HCT116 (cell line): ENCODE results near the gene BCL7A. TPM values are rescaled to one million over a fixed set of nuclear protein-coding genes. Genes with fewer than 3 reads are reported as not detected.

Source experiments
- ATAC-seq: fragments of 200-7000 bp; cut with Tn5 transposase; 2 replicates; pipeline ENCODE4 v1.9.1; 2020; ENCODE audit warnings: mild to moderate bottlenecking, moderate library complexity
- BruUV-seq: library from RNA; stranded (reverse); fragments of 400-500 nt; replicated peaks from 2 replicates; lab custom pipeline; 2021; lab: Mats Ljungman, UMichigan
- CTCF ChIA-PET: fragments of 300-600 bp; sonication (Branson Sonifier 250); formaldehyde crosslinking; loops from one replicate; lab custom pipeline; 2021; ENCODE audit warnings: antibody characterized with exemption; lab: Charles Lee
- POLR2A ChIA-PET: fragments of 300-600, 350-600 bp; sonication (Branson Sonifier 250); formaldehyde crosslinking; loops from one replicate; lab custom pipeline; 2021; ENCODE audit warnings: antibody characterized with exemption; lab: Charles Lee
- RAD21 ChIA-PET, 2 experiments: fragments of 300-600 bp; sonication (Branson Sonifier 250); formaldehyde crosslinking; loops; one replicate each; lab custom pipeline; 2023; ENCODE audit warnings: low total read pairs in 2 of 2; ENCODE audit not compliant: uncharacterized antibody in 2 of 2, unreplicated experiment in 2 of 2, low non-redundant PET in 1 of 2; lab: Charles Lee
- DNase-seq: peaks from one replicate; pipeline ENCODE4 v3.0.0-alpha.2; 2010; ENCODE audit warnings: low read depth, low spot score
- H2AFZ ChIP-seq: fragments of 200-600 bp; shearing (Covaris generic), sonication (generic); 2 replicates; pipeline ENCODE4 v1.6.1; 2017; ENCODE audit warnings: low read depth, mixed run types, mixed read lengths, antibody characterized with exemption, low read length; ENCODE audit not compliant: poor library complexity, severe bottlenecking
- H3K27ac ChIP-seq: 2 replicates; pipeline ENCODE4 v1.5.1; 2012; ENCODE audit warnings: low read depth, low read length
- H3K27me3 ChIP-seq: fragments of 200-600 bp; sonication (generic); 2 replicates; pipeline ENCODE4 v1.6.1; 2016; ENCODE audit warnings: mixed run types, low read length, mixed read lengths; ENCODE audit not compliant: insufficient read depth
- H3K36me3 ChIP-seq, 2 experiments: fragments of 200-500 bp in 1 of 2; fragments of 200-600 bp in 1 of 2; sonication (Bioruptor generic) in 1 of 2; sonication (generic) in 1 of 2; 2 replicates each; pipeline versions ENCODE4 v1.5.1 to v1.6.1; 2014 to 2016; ENCODE audit warnings: low read length in 2 of 2, inconsistent platforms in 1 of 2, mixed read lengths in 1 of 2, mixed run types in 1 of 2; ENCODE audit not compliant: insufficient read depth in 2 of 2, control insufficient read depth in 1 of 2
- H3K4me1 ChIP-seq, 2 experiments: fragments of 200-600 bp in 1 of 2; sonication (generic) in 1 of 2; 2 replicates each; pipeline versions ENCODE4 v1.5.1 to v1.6.1; 2012 to 2017; ENCODE audit warnings: low read length in 2 of 2, inconsistent platforms in 1 of 2, mild to moderate bottlenecking in 1 of 2, mixed read lengths in 1 of 2, mixed run types in 1 of 2, moderate library complexity in 1 of 2; ENCODE audit not compliant: insufficient read depth in 2 of 2, control insufficient read depth in 1 of 2
- H3K4me2 ChIP-seq: fragments of 200-600 bp; sonication (generic); 2 replicates; pipeline ENCODE4 v1.6.1; 2017; ENCODE audit warnings: mixed run types, low read length, mixed read lengths
- H3K4me3 ChIP-seq, 2 experiments: fragments of 200-600 bp in 1 of 2; sonication (generic) in 1 of 2; replicated peaks in 1 of 2; 2 replicates each; pipeline ENCODE4 v1.5.1; 2011 to 2016; ENCODE audit warnings: low read length in 2 of 2, control low read depth in 1 of 2, low read depth in 1 of 2, mild to moderate bottlenecking in 1 of 2, mixed read lengths in 1 of 2, mixed run types in 1 of 2
- H3K79me2 ChIP-seq: fragments of 200-600 bp; sonication (generic); 2 replicates; pipeline ENCODE4 v1.6.1; 2017; ENCODE audit warnings: mild to moderate bottlenecking, mixed run types, low read length, moderate library complexity, mixed read lengths; ENCODE audit not compliant: insufficient read depth
- H3K9ac ChIP-seq: fragments of 200-600 bp; sonication (generic); 2 replicates; pipeline ENCODE4 v1.6.1; 2016; ENCODE audit warnings: low read length, mixed read lengths
- H3K9me2 ChIP-seq: fragments of 200-600 bp; sonication (generic), shearing (Covaris generic); 2 replicates; pipeline ENCODE4 v1.6.1; 2017; ENCODE audit warnings: mixed run types, mild to moderate bottlenecking, moderate library complexity; ENCODE audit not compliant: insufficient read depth
- H3K9me3 ChIP-seq, 2 experiments: fragments of 200-500 bp in 1 of 2; fragments of 200-600 bp in 1 of 2; sonication (Bioruptor generic) in 1 of 2; sonication (generic) in 1 of 2; 2 replicates each; pipeline ENCODE4 v1.6.1; 2014 to 2017; ENCODE audit warnings: low read length in 2 of 2, mixed read lengths in 2 of 2, inconsistent platforms in 1 of 2, low read depth in 1 of 2, mild to moderate bottlenecking in 1 of 2, mixed run types in 1 of 2, moderate library complexity in 1 of 2; ENCODE audit not compliant: control insufficient read depth in 1 of 2, insufficient read depth in 1 of 2
- H4K20me1 ChIP-seq: fragments of 200-600 bp; sonication (generic), shearing (Covaris generic); 2 replicates; pipeline ENCODE4 v1.6.1; 2017; ENCODE audit warnings: mixed run types, mild to moderate bottlenecking, moderate library complexity; ENCODE audit not compliant: insufficient read depth
- CEBPB ChIP-seq: IDR thresholded peaks from 2 replicates; pipeline ENCODE4 v1.6.1; 2012; ENCODE audit warnings: low read depth
- EGR1 ChIP-seq: IDR thresholded peaks from 2 replicates; pipeline ENCODE4 v1.6.1; 2012; ENCODE audit warnings: low read depth
- ELF1 ChIP-seq: IDR thresholded peaks from 2 replicates; pipeline ENCODE4 v1.6.1; 2012; ENCODE audit warnings: low read depth, borderline replicate concordance
- POLR2A ChIP-seq: IDR thresholded peaks from 2 replicates; pipeline ENCODE4 v1.7.0; 2011; ENCODE audit warnings: borderline replicate concordance; ENCODE audit not compliant: insufficient read depth, insufficient read length; ENCODE audit errors: extremely low read depth
- SP1 ChIP-seq: IDR thresholded peaks from 2 replicates; pipeline ENCODE4 v1.6.1; 2012; ENCODE audit warnings: low read depth
- SRF ChIP-seq: IDR thresholded peaks from 2 replicates; pipeline ENCODE4 v1.6.1; 2012; ENCODE audit warnings: low read depth
- YY1 ChIP-seq: IDR thresholded peaks from 2 replicates; pipeline ENCODE4 v1.6.1; 2011; ENCODE audit warnings: low read length, low read depth, moderate library complexity, mild to moderate bottlenecking; ENCODE audit not compliant: insufficient replicate concordance; ENCODE audit errors: extremely low read depth
- intact Hi-C: fragments of 100-400 bp; cut with micrococcal nuclease; formaldehyde crosslinking; loops from 2 replicates; pipeline ENCODE4 v1.10.0; 2022
- total RNA-seq: library from RNA; stranded (reverse); gene quantifications from one replicate; pipeline ENCODE4 v1.2.1, GENCODE V29; 2021; ENCODE audit not compliant: unreplicated experiment
- TF ChIP-seq, protein P1 (sequence below): IDR thresholded peaks from 2 replicates; pipeline ENCODE4 v1.6.1; 2012
- TF ChIP-seq, protein P2 (sequence below), 3 experiments: fragments of 200-600 bp in 1 of 3; sonication (generic) in 1 of 3; IDR thresholded peaks in 2 of 3; conservative IDR thresholded peaks in 1 of 3; 2 replicates each; pipeline ENCODE4 v1.5.1; 2012 to 2017; ENCODE audit warnings: low read depth in 2 of 3, low read length in 2 of 3, antibody characterized with exemption in 1 of 3, borderline replicate concordance in 1 of 3, control low read depth in 1 of 3, mild to moderate bottlenecking in 1 of 3, mixed read lengths in 1 of 3, mixed run types in 1 of 3, moderate library complexity in 1 of 3; ENCODE audit not compliant: insufficient read depth in 1 of 3

Gene BCL7A
- total RNA-seq, 1 experiment from 2014 or later: 14.2 TPM

DNA sequence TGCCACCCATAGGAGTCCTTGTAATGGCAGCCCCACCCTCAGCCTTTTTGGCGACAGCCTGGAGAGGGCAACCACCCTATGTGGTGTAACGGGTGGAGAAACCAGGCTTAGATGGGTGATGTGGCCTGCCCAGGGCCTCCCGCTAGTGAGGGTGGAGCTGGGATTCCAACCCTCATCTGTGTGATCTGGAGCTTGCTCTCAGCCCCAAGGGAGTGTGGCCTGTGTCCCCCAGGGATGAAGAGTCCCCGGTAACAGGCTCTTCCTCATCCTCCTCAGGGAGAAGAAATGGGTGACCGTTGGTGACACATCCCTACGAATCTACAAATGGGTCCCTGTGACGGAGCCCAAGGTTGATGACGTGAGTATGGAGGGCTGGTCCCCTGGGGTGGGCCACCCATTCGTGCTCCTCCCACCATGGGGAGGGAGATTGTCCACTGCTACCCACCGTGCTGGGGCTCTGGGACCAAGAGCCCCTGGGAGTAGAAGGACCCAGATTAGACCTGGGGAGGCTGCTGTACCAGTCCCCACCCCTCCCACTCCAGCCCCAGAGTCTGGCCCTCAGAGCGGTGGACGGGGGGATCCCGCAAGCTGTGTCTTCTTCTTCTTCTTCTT is 8.8 kb downstream of the BCL7A start:
- peaks cover 59% of the 10 kb centered on the region for H3K79me2 ChIP-seq

More for the DNA sequence above, 8.8 kb downstream of the BCL7A start:
- no peak overlapping the region for H3K4me2 ChIP-seq
- no TSS peak for BruUV-seq
- H3K36me3 ChIP-seq: no peaks in the 10 kb centered on the region
- no peaks in the 10 kb centered on the region for H4K20me1 ChIP-seq
- H3K9me2 ChIP-seq: no peaks in the 10 kb centered on the region
- TF ChIP-seq CEBPB: no peak
- TF ChIP-seq ELF1: no peak
- no peak for TF ChIP-seq EGR1
- TF ChIP-seq, protein P1, sequence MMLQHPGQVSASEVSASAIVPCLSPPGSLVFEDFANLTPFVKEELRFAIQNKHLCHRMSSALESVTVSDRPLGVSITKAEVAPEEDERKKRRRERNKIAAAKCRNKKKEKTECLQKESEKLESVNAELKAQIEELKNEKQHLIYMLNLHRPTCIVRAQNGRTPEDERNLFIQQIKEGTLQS: no peak
- no peak for TF ChIP-seq SP1
- TF ChIP-seq, protein P2, sequence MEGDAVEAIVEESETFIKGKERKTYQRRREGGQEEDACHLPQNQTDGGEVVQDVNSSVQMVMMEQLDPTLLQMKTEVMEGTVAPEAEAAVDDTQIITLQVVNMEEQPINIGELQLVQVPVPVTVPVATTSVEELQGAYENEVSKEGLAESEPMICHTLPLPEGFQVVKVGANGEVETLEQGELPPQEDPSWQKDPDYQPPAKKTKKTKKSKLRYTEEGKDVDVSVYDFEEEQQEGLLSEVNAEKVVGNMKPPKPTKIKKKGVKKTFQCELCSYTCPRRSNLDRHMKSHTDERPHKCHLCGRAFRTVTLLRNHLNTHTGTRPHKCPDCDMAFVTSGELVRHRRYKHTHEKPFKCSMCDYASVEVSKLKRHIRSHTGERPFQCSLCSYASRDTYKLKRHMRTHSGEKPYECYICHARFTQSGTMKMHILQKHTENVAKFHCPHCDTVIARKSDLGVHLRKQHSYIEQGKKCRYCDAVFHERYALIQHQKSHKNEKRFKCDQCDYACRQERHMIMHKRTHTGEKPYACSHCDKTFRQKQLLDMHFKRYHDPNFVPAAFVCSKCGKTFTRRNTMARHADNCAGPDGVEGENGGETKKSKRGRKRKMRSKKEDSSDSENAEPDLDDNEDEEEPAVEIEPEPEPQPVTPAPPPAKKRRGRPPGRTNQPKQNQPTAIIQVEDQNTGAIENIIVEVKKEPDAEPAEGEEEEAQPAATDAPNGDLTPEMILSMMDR (IDR thresholded peaks at IDR 0.05 in 2 of 3, conservative IDR thresholded peaks at IDR 0.05 in 1 of 3; ENCODE audit: borderline replicate concordance in 1 of 3, insufficient read depth in 1 of 3, low read depth in 2 of 3, low read length in 2 of 3): no peak
- no peak for TF ChIP-seq SRF
- no peak for TF ChIP-seq YY1
- no peak for TF ChIP-seq POLR2A
- ChIA-PET RAD21 (no interaction called here), POLR2A (no interaction called here), CTCF (no interaction called here)
- no peaks in the 10 kb centered on the region for H3K27me3 ChIP-seq
- no peak for ATAC-seq
- no peak overlapping the region for H3K27ac ChIP-seq
- no peak overlapping the region for H3K4me3 ChIP-seq
- peaks cover 4% of the 10 kb centered on the region in 2 experiments; a peak in 2 of 4 replicates for H3K4me1 ChIP-seq
- no peak for DNase-seq
- H3K9me3 ChIP-seq: no peaks in the 10 kb centered on the region
- no peak overlapping the region for H2AFZ ChIP-seq
- intact Hi-C loops: no loop called here
- no peak overlapping the region for H3K9ac ChIP-seq
